Right atrium auricular region (tissue), 2 donors: ENCODE data around the gene NES. TPM values are rescaled to one million over a fixed set of nuclear protein-coding genes. Genes with fewer than 3 reads are reported as not detected.
A peak's percentile ranks its signal among the peaks of the same experiment; 100 is the strongest.

Source experiments
- DNase-seq: peaks from one replicate; pipeline ENCODE4 v3.0.0-alpha.2; 2019; ENCODE audit warnings: low spot score
- H3K27ac ChIP-seq, 2 donors: fragments of 200-600 bp; sonication (generic); 1 replicate in 1 of 2; 2 replicates in 1 of 2; pipeline ENCODE4 v1.5.1; 2016 to 2019
- H3K27me3 ChIP-seq, 2 donors: fragments of 200-600 bp; sonication (generic); one replicate each; pipeline versions ENCODE4 v1.5.1 to v1.6.0; 2017 to 2019
- H3K36me3 ChIP-seq: fragments of 200-600 bp; sonication (generic); one replicate; pipeline ENCODE4 v1.5.1; 2016
- H3K4me1 ChIP-seq, 2 donors: fragments of 200-600 bp; sonication (generic); one replicate each; pipeline versions ENCODE4 v1.5.1 to v1.6.0; 2017 to 2019
- H3K4me3 ChIP-seq, 2 donors: fragments of 200-600 bp; sonication (generic); 1 replicate in 1 of 2; 2 replicates in 1 of 2; pipeline ENCODE4 v1.5.1; 2017 to 2019; ENCODE audit warnings: mild to moderate bottlenecking in 1 of 2, moderate library complexity in 1 of 2
- H3K9me3 ChIP-seq, 2 donors: fragments of 200-600 bp; sonication (generic); one replicate each; pipeline ENCODE4 v1.5.1; 2019
- CTCF ChIP-seq, 2 donors: fragments of 200-600 bp; sonication (generic); IDR thresholded peaks; one replicate each; pipeline ENCODE4 v1.5.1; 2019; ENCODE audit warnings: antibody characterized with exemption in 2 of 2
- total RNA-seq, 2 donors: library from RNA; depleted of rRNA; stranded (reverse); fragments of >200 nt; gene quantifications; one replicate each; pipeline ENCODE4 v1.1.0, GENCODE V29; 2016

NES gene
- total RNA-seq, 2 donors from 2014 or later: 134 to 173 TPM

- TF ChIP-seq CTCF (IDR thresholded peaks at IDR 0.05): no peak
- Histone ChIP-seq H3K9me3 (no peaks in the 10 kb centered on the region), H3K36me3 (no peaks in the 10 kb centered on the region), H3K27me3 (no peaks in the 10 kb centered on the region), H3K4me3 (no peak overlapping the region), H3K27ac (peak overlapping the region; percentile 93 to 96), H3K4me1 (peaks cover 0 to 95% of the 10 kb centered on the region in 2 donors)
- no peak for DNase-seq
Observed at GRCh38 chr1:156662005-156662799, 15.0 kb downstream of the NES start.

- no peaks in the 10 kb centered on the region for H3K9me3 ChIP-seq
- peak overlapping the region; percentile 29 to 49 for H3K4me3 ChIP-seq
- TF ChIP-seq CTCF (IDR thresholded peaks at IDR 0.05): no peak
- H3K27ac ChIP-seq: peak overlapping the region; percentile 93 to 96
- no peaks in the 10 kb centered on the region for H3K27me3 ChIP-seq
- no peak for DNase-seq
- peaks cover 0 to 94% of the 10 kb centered on the region in 2 donors for H3K4me1 ChIP-seq
- H3K36me3 ChIP-seq: no peaks in the 10 kb centered on the region
Observed at GRCh38 chr1:156660752-156661112, 16.5 kb downstream of the NES start.

- Histone ChIP-seq H3K4me1 (peaks cover 0 to 88% of the 10 kb centered on the region in 2 donors), H3K9me3 (no peaks in the 10 kb centered on the region), H3K36me3 (no peaks in the 10 kb centered on the region), H3K27ac (peak overlapping the region; percentile 93 to 96), H3K4me3 (peak overlapping the region; percentile 29 to 49), H3K27me3 (no peaks in the 10 kb centered on the region)
- DNase-seq: peak; percentile 97
- TF ChIP-seq CTCF (IDR thresholded peaks at IDR 0.05): peak; percentile 99 to 100
Observed at GRCh38 chr1:156659988-156660751, 17.0 kb downstream of the NES start.

- no peak for TF ChIP-seq CTCF (IDR thresholded peaks at IDR 0.05)
- Histone ChIP-seq H3K36me3 (no peaks in the 10 kb centered on the region), H3K4me1 (peaks cover 0 to 88% of the 10 kb centered on the region in 2 donors), H3K4me3 (peak overlapping the region in 1 of 2 donors; percentile 30), H3K27ac (peak overlapping the region; percentile 93 to 96), H3K9me3 (no peaks in the 10 kb centered on the region), H3K27me3 (no peaks in the 10 kb centered on the region)
- DNase-seq: no peak
Observed at GRCh38 chr1:156659661-156659987, 17.6 kb downstream of the NES start.

DNA sequence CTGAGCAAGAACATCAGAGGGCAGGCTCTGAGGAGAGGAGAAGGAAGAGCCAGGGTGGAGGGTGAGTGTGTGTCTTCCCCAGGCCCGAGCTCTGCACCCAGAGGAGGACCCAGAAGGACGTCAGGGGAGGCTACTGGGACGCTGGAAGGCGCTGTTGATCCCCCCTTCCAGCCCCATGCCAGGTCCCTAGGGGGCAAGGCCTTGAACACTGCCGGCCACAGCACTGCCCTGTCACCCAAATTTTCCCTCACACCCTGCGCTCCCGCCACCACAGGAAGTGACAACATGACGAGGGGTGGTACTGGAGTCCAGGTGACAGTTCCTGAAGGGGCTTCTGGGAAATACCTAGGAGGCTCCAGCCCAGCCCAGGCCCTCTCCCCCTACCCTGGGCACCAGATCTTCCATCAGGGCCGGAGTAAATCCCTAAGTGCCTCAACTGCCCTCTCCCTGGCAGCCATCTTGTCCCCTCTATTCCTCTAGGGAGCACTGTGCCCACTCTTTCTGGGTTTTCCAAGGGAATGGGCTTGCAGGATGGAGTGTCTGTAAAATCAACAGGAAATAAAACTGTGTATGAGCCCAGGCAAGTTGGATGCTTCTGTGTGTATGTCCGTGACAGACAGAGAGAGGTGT is 18.1 kb downstream of the NES start:
- no peaks in the 10 kb centered on the region for H3K36me3 ChIP-seq
- H3K4me1 ChIP-seq: peaks cover 0 to 84% of the 10 kb centered on the region in 2 donors
- peak overlapping the region in 1 of 2 donors; percentile 93 for H3K27ac ChIP-seq
- DNase-seq: no peak
- H3K9me3 ChIP-seq: no peaks in the 10 kb centered on the region
- peak overlapping the region in 1 of 2 donors; percentile 30 for H3K4me3 ChIP-seq
- TF ChIP-seq CTCF (IDR thresholded peaks at IDR 0.05): no peak
- no peaks in the 10 kb centered on the region for H3K27me3 ChIP-seq
